ENCODE data around the gene TMUB1.

TMUB1 gene

GRCh38 chr7:151083071-151083823 is at the start of gene TMUB1:
TSS of gene TMUB1 (minus strand) at chr7:151083493. CDS start at chr7:151082563, 930 bp downstream.
- DNase-seq (ENCODE audit: low read depth, low spot score): no peak

- no peak for DNase-seq (ENCODE audit: low read depth, low spot score)
Observed at GRCh38 chr7:151132461-151133205, 49.3 kb upstream of the TMUB1 start.

GRCh38 chr7:151131592-151132293 is 48.5 kb upstream of the TMUB1 start:
- no peak for DNase-seq (ENCODE audit: low read depth, low spot score)

- no peak for DNase-seq (ENCODE audit: low read depth, low spot score)
Observed at GRCh38 chr7:151131224-151131591, 47.9 kb upstream of the TMUB1 start.

GRCh38 chr7:151130741-151131157 is 47.5 kb upstream of the TMUB1 start:
- DNase-seq (ENCODE audit: low read depth, low spot score): no peak

GRCh38 chr7:151129960-151130591 is 46.8 kb upstream of the TMUB1 start:
- no peak for DNase-seq (ENCODE audit: low read depth, low spot score)

- DNase-seq (ENCODE audit: low read depth, low spot score): no peak
Observed at GRCh38 chr7:151129117-151129959, 46.0 kb upstream of the TMUB1 start.

- no peak for DNase-seq (ENCODE audit: low read depth, low spot score)
Observed at GRCh38 chr7:151128716-151129115, 45.4 kb upstream of the TMUB1 start.

- no peak for DNase-seq (ENCODE audit: low read depth, low spot score)
Observed at GRCh38 chr7:151128144-151128543, 44.9 kb upstream of the TMUB1 start.

- no peak for DNase-seq (ENCODE audit: low read depth, low spot score)
Observed at GRCh38 chr7:151126491-151127137, 43.3 kb upstream of the TMUB1 start.

GRCh38 chr7:151125846-151126481 is 42.7 kb upstream of the TMUB1 start:
- DNase-seq (ENCODE audit: low read depth, low spot score): no peak

- no peak for DNase-seq (ENCODE audit: low read depth, low spot score)
Observed at GRCh38 chr7:151125470-151125845, 42.2 kb upstream of the TMUB1 start.

- no peak for DNase-seq (ENCODE audit: low read depth, low spot score)
Observed at GRCh38 chr7:151124899-151125399, 41.7 kb upstream of the TMUB1 start.

- DNase-seq (ENCODE audit: low read depth, low spot score): no peak
Observed at GRCh38 chr7:151124481-151124880, 41.2 kb upstream of the TMUB1 start.

- peak; percentile 55 for DNase-seq (ENCODE audit: low read depth, low spot score)
Observed at GRCh38 chr7:151123822-151124464, 40.6 kb upstream of the TMUB1 start.

- no peak for DNase-seq (ENCODE audit: low read depth, low spot score)
Observed at GRCh38 chr7:151123158-151123821, 40.0 kb upstream of the TMUB1 start.

- no peak for DNase-seq (ENCODE audit: low read depth, low spot score)
Observed at GRCh38 chr7:151122796-151123157, 39.5 kb upstream of the TMUB1 start.

- no peak for DNase-seq (ENCODE audit: low read depth, low spot score)
Observed at GRCh38 chr7:151122276-151122675, 39.0 kb upstream of the TMUB1 start.

Measured in smooth muscle cell of the brain vasculature (primary cell).